ENCODE data around the gene SLC24A3.

DNA sequence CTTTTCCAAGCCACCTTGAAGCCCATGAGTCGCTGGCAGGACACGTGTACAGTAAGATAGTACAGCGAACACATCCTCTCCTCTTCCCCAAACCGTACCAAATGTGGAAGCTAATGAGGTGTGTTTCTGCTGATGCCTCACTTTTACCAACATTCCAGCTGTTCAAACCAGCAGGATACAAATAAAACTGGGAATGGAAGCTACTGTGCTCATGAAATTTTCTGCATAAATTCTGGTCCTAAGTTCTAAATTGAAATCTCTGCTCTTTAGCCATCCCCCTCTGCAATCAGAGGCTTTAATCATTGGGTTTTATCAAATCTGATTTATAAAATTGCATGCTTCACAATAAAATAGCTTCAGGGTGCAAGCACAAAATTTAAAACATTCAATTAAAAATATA lies 463.8 kb downstream of the SLC24A3 start:
- TF ChIP-seq POLR2A (IDR thresholded peaks at IDR 0.05): no peak
- TF ChIP-seq, protein P1, sequence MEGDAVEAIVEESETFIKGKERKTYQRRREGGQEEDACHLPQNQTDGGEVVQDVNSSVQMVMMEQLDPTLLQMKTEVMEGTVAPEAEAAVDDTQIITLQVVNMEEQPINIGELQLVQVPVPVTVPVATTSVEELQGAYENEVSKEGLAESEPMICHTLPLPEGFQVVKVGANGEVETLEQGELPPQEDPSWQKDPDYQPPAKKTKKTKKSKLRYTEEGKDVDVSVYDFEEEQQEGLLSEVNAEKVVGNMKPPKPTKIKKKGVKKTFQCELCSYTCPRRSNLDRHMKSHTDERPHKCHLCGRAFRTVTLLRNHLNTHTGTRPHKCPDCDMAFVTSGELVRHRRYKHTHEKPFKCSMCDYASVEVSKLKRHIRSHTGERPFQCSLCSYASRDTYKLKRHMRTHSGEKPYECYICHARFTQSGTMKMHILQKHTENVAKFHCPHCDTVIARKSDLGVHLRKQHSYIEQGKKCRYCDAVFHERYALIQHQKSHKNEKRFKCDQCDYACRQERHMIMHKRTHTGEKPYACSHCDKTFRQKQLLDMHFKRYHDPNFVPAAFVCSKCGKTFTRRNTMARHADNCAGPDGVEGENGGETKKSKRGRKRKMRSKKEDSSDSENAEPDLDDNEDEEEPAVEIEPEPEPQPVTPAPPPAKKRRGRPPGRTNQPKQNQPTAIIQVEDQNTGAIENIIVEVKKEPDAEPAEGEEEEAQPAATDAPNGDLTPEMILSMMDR (IDR thresholded peaks at IDR 0.05): no peak

Data from heart left ventricle (tissue), 13 donors.